Inferior parietal cortex (tissue), 1 donor: Measurements from ENCODE around the gene ENDOV.

Source experiments
- DNase-seq: peaks from one replicate; pipeline ENCODE4 v3.0.0-alpha.2; 2016; ENCODE audit errors: extremely low spot score

ENDOV gene

DNA sequence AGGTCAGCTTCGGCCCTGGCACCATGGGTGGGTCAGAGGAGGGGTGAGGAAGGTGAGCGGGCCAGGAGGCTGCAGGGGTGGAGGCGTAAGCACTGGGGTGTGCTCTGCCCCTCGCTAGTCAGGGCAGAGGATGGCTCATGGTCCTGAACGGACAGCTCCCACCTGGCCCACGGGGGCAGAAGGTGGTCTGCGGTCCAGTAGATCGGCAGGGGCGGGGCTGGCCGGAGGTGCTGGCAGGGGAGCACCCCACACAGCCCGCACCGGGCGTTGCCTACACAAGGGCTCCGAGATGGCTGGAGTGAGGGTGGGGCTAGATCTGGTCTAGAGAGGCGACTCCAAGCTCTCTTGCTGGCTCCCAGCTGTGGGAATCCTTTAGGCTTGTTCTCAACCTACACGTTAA lies 53.3 kb downstream of the ENDOV start:
- DNase-seq: no peak

DNA sequence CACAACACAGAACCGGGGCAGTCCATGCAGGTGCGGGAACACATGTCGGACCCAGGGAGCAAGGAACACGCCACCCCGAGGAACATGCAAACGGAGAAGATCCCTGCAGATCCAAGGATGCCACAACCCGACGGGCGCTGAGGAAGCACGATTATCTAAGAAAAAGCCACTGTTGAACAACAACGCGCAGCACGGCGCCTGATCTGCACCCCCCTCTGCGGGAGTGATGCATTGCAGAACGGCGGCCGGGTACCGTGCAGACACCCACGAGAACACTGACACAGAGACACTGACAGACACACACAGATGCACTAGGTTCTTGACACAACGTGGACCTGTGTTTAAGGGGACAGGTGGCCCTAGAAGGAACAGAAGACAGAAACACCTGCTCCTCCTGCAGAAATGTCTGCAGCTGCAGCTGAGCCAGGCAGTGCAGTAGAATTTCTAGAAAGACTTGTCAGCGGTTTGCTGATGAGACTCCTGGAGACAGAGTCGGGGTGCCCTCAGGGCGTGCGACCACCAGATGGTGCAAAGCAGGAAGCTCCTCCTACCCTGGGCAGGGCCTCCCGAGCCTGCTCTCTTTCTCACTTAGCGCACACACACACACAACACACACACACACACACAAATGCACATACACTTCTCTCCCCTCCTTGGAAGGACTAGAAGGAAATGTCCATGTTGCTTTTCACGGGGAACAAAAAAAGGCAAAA lies 54.0 kb downstream of the ENDOV start:
- no peak for DNase-seq

DNA sequence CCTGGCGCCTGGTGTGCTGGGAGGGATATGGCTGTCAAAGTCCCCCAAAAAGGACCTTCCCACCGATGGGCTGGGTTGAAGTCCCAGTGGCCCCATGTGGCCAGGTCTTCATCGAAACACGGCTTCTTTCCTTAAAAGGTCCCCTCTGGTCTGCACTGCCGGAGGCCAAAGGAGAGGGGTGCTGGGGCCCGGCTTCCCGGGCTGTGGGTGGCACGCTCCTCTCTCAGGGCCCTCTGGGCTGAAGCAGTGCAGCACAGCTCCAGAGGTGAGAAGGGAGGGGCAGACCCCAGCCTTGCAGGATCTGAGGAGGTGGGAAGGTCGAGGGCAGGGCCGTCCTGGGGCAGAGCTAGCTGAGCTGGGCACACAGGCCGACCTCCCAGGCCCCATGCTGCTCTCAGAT lies 54.7 kb downstream of the ENDOV start:
- no peak for DNase-seq

DNA sequence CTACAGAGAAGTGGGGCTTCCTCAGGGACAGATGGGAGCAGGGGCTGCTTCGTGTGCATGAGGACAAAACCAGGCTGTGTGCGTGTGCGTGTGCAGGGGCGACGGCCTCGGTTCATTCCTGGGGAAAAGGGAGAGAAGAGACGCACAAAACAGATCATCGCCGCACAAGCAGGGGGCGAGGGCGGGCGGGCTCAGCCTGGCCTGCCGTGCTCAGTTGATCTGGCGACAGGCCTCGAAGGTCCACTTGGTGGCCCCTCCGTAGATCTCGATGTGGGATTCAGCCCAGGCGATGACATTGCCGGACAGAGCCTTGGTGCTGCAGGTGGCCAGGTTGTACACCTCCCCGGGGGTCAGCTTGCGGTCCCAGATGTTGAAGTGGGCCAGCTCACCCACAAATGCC lies 55.6 kb downstream of the ENDOV start:
- no peak for DNase-seq

DNA sequence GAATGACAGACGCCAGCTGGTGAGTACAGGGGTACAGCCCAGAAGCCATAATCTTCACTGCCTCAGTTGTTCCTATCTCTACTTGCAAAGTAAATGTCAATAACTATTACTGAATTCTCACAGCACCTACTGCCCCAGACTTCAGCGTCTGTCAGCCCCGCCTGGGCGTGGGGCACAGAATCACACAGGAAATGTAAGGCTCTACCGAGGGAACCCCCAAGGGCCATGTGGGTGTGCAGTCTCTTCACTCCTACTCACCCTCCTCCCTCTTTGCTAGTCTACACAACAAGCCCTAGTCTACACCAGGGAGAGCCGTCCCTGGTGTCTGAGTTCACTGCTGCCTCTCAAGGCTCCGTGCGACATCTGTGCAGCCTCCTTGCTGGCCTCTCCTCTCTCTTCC lies 57.0 kb downstream of the ENDOV start:
- no peak for DNase-seq

DNA sequence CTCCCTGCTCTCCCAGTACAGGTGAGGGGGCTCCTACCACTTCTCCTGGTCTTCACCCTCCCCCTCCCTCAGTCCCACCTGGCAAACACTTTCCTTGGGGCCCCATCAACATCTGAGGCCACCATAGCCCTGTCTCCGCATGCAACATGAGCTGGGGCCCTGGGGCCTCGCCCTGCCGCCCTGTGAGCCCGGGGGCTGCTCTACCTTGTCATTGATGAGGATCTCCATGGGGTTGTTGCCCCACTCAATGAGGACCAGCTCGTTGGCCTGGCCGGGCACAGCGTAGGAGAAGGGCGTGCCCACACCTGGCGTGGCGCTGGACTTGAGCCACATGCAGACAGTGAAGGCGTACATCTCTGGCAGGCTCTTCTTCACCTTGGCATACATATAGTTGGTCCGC lies 58.0 kb downstream of the ENDOV start:
- DNase-seq: no peak

DNA sequence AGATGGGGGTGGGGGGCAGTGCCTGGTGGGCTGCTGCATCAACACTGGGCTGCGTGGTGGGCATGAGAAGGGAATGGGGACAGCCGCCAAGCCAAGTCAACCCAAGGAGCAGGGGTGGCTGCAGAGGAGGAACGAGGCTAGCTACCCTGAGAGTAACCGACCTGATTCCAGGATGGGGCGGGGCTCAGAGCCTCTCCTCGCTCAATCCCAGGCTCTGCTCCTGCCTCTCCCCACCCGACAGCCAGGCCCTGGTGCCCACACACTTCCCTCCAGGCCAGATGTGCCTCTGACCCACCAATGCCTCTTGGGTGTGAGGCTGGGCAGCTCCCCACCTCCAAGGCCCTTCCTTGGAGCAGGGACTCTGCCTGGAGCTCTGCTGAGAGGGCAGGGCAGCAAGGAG lies 58.7 kb downstream of the ENDOV start:
- DNase-seq: no peak

DNA sequence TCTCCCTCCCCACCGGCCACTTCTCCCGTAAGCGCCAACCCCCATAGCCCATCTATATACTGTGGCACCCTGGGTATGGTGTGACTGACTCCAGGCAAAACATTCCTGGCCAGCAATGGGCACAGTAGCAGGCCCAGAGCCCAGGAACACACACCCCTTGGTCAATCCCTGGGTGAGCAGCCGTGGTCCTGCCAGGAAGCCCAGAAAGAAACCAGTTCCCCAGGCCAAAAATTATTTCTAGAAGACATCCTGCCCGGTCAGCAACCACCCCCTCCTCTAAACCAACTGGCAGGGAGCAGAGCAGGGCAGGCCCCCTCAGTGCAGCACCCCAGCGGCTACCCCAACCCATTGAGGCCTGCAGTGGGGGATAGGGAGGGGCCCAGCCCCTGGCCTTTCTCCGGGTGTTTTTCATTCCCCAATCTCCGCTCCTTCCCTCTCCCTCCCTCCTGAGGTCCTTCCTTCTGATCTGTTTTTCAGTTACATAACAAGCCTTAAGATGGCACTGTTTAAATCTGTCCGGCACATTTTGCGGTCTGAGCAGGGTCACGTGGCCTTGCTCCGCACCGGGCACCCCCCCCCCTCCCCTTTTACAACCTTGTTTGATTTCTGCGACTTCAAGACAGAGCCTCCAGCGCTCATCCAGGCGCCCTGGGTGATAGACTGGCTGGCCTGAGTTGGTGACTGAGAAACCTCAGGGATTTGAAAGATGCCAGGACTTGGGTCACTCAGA lies 59.4 kb downstream of the ENDOV start:
- DNase-seq: no peak

DNA sequence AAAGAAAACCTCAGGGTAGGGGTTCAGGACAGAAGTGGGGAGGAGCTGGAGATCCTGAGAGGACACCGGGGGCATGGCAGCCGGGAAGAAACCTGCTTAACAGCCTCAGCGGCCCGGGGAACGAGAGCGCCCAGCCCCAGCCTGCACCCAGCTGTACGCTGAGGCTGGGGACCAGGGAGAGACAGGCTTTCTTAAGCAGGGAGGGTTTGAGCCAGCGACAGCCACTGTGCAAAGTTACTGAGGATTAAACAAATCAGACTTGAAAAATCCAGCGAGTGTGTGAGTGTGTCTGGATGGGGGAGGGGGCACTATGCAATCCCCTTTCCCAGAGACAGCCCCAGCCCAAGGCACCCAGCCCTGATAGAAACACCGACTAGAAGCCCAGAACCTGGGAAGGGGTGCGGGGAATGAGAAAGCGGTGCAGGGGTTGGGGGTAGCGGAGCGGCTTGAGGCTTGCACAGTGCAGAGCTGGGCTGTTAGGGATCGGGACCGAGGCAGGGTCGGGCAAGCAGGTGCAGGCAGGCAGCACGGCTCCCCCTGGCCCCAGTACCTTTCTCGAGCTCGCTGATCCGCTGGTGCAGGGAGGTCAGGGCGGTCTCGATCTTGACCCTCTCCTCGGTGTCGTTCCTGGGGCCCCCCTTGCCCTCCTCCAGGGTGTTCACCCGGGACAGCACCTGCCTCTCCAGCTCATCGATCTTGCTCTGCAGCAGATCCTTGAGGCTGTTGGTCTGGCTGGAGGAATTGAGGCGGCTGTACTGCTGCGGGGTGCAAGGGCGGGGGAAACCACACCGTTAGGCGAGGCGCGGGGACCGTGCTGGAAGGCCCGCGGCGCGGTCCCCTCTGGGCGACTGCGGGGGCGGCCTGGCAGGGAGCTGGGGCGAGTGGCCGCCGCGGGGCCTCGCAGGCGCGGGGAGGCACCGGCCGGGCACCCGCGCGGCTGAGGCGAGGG lies 60.3 kb downstream of the ENDOV start:
- DNase-seq: no peak

DNA sequence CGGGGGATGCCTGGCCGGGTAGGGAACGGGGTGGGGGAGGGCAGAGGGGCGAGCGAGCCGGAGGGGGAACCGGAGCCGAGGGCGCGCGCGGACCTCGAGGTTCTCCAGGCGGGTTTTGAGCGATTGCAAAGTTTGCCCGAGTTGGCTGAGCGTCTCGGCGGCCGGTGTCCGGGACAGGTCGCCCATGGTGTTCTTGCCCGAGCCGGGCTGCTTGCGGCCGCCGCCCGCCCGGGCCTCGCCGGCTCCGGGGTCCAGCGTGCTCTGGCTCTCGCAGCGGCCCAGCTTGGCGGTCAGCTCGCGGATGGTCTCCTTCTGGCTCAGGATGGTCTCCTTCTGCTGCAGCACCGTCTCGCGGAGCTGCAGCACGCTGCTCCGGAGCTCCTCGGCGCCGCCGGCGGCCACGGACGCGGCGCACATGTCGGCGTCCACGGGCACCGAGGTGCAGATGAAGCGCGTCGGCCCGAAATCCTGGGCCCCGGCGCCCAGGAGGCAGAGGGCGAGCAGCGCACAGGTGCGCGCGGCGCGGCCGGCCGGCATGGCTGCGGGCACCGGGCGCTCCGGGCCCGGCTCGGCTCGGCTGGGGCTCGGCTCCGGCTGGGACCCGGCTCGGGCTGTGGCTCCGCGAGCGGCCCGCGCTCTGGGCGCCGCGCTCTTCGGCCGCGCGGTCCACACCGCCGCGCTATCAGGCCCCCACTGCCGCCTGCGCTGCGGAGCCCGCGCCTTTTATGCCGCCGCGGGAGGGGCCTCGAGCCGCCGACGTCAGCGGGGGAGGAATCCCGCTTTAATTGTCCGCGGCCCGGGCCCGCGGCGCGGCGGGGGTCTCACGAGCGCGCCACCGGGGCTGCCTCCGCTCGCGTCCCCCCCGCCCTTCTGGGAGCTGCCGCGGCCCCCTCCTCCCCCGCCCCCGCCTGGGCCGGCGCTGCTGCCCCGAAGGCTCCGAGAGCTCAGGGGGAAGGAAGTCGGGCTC lies 61.2 kb downstream of the ENDOV start, which contains the start of gene NPTX1:
NPTX1 (minus strand) TSS at position 698 of the 967 bp plus-strand sequence; CDS start at position 537, 161 bp downstream.
- DNase-seq: no peak

DNA sequence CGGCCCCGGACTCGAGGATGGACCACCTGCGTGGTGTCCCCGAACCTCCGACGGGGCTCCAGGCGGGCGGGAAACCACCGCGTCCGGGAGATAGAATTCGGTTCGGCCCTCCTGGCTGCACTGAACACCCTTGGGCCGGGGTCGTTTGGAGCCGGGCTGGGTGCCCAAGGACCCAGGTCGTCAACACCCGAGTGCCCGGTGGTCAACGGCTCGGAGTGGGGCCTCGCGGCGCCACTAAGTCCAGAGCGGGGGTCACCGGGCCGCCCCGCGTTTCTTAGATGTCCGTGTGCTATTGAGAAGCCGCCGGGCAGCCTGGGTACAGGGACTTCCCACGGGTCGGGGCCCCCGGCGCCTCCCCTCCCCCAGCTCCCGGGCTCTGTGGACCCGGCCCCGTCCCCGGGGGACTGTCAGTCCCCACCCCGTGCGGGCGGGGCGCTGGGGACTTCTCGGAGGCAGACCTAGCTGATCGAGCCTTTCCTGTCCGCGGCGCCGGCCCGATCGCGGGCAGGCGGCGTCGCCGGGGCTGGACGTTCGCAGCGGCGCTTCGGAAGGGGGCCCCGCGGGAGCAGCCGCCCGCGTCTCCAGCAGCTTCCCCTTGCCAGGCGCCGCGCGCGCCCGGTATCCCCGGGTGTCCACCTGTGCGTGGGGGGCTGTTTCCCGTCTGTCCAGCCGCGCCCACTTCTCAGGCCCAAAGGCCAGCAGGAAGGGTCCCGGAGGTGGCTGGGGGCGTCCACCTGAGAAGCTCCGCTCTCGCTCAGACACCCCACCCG lies 62.1 kb downstream of the ENDOV start:
- no peak for DNase-seq

DNA sequence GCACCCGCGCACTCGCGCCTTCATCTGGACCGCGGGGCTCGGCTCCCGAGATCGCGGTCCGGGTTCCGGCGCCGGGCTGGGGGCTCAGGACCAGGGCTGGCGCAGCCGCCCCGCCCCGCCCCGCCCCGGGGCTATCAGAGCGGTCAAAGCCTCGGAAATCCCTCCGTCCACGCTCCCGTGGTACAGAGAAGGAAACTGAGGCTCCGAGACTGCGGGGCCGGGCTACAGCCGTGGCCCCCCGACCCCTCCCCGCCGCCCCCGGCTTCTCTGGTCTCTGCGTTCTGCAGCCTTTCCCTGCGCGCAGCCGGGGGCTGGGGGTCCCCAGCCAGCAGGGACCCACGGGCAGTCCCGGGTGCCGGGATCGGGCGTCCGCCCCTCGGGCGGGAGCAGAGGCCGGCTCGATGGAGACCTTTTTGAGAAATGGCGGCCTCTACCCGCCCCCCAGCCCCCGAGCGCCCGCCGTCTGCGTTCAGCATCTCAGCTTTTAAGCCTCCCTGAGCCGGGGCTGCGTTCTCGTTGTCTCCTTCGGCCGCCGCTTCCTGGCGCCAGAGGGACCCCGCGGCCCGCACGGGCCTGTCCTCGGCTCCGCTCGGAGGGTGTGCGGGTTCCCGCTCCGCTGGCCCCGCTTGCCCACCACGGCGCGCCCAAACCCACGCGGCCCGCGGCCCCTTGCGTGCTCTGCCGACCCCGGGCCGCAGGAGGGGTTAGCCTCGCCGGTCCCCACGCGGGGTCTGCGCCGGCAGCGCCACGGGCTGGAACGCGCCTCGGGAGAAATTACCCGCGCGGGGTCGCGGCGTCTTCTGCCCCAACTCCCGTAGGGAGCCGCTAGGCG lies 62.9 kb downstream of the ENDOV start:
- DNase-seq: no peak

DNA sequence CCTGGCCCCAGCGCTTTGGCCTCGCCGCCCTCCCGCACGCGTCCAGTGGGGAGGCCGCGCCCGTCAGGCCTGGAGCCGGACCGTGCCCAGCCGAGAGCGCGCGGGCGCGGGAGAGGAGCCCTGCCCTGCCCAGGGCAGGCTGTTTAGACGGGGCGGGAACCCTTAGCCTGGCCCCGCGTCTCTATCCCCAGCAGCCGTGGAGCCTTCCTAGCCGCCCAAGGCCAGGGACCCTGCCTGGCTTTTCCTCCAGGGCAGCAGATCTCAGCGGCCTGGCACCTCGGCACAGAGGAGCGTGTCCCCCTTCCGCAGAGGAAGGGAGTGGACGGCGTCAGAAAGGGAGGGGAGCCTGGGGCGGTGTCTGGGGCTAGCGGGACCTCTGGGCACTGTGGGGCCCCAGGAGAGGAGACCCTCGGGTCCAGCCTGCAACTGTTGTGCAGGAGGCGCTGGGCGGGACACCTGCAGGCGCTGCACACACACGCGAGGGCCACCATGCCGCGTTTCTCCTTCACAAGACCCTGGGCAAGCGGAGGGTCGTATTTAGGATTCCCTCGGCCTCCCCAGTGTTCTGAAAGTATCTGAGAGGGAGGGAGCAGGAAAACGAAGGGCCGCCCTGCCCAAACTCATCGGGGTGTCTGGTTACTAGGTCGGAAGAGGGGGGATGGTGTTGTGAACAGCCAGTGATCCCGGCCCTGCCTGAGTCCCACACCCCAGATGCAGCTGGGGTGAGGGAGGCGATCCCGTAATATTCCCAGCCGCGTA lies 63.7 kb downstream of the ENDOV start:
- no peak for DNase-seq

DNA sequence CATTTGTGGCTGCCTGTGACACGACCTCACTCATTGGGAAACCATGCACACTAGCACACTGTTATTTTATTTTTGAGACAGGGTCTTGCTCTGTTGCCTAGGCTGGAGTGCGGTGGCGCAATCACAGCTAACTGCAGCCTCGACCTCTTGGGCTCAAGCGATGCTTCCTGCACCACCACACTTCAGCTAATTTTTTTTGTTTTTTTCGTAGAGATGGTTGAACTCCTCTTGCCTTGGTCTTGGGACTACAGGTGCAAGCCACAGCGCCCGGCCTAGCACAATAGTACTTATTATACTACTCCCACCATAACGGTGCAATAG lies 64.2 kb downstream of the ENDOV start:
- no peak for DNase-seq

DNA sequence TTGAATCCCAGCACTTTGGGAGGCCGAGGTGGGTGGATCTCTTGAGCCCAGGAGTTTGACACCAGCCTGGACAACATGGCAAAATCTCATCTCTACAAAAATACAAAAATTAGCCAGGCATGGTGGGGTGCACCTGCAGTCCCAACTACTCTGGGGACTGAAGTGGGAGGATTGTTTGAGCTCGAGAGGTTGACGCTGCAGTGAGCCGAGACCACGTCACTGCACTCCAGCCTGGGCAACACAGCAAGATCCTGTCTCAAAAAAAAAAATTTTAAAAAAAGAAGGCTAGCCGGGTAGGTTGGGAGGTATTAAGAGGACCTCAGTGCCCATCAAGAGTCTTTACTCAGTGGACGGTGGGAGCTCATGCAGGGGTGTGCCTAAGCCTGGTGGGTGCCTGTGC lies 65.3 kb downstream of the ENDOV start:
- DNase-seq: no peak

DNA sequence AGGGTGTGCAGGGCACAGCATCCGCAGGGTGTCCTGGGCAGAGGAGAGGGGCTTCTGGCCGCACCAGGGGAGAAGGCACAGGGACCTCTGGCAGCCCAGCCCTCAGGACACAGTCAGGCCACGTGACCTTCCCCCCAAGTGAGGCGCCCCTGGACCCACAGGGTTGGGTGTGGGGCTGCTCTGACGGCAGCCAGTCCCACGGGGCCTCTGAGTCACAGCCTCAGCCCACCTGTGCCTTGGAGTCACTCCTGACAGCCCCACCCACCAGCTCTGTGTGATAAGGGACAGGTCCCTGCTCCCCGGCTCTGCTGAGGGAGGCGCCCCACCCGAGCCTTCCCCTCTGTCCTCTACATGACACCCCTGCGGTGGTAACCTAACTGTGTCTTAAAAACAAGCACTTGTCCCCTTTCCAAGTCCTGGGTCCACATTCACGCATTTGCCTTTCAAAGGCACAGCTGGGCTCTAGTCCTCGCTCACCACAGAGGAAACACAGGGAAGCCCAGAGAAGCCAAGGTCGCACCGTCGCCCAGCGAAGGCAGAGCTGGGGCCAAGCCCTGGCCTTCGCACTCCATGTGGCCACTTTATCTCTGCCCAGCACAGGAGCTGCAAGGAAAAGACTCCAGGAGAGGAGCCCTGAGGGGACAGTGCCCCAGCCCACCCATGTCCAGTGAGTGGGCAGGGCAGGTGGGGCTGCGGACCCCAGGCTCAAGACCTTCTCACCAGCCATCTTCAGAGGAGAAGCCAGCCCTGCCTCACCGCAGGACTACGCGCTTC lies 66.5 kb downstream of the ENDOV start:
- DNase-seq: no peak

DNA sequence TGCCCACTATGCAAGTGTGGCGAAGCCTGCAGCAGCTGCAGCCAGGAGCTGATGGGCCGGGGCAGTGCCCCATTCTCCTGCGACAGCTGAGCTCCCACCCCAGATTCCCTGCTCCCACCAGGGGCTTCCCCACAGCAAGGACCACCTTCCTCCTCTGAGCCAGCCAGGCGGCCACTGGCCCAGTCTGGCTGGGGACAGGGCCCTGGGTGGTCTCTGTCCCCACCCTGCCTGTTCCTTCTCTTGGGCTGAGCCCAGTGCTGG lies 67.0 kb downstream of the ENDOV start:
- DNase-seq: no peak

DNA sequence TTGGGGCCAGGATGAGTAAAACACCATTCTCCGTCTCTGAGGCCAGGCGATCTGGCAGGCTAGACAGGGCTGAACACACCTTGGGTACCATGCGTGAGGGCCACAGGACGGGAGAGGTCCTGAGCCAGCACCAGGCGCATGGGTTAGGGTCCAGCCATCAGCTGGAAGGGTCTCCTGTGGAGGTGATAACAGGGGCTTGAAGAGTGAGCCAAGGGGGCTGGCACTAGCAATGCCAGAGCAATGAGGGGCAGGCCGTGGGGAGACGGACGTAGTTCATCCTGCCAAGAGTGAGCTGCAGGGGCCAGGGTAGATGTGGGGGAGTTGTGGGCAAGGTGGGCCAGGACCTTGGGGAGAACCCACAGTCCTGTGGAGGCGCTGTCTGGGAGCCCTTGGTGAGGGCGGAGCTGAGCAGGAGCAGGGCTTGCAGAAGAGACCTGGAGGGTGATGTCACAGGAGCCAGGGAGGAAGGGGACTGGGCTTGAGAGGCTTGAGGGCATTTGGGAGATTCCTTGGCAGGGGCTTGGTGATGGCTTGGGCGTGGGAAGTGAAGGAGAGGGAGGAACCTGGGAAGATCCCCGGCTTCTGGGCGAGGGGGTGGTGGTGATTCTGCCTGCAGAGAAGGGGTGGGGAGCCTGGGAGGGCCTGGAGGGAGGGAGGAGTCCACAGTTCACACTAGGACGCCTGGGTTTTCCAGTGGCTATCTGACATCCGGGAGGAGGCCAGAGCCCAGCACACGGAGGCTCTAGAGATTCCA lies 67.8 kb downstream of the ENDOV start:
- DNase-seq: no peak
